Measurements from ENCODE around the gene ENTPD1.

DNA sequence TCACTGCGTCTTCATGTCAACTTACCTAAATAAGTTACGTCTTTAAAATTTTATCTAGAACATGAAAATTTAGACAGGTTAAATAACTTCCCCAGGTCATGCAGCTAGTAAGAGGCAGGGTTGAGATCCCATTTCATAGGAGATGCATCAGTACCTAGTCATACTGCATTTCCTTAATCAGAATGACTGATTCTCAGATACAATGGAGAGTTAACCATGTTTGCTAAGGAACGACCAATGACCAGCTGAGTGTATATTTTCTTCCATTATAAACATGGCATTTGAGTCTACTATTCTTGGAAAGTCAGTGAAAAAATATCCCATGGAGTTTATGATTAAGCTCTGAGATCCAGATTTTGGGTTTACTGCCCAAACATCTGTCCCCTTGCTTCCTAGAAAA lies 39.6 kb downstream of the ENTPD1 start:
- TF ChIP-seq, protein P1, sequence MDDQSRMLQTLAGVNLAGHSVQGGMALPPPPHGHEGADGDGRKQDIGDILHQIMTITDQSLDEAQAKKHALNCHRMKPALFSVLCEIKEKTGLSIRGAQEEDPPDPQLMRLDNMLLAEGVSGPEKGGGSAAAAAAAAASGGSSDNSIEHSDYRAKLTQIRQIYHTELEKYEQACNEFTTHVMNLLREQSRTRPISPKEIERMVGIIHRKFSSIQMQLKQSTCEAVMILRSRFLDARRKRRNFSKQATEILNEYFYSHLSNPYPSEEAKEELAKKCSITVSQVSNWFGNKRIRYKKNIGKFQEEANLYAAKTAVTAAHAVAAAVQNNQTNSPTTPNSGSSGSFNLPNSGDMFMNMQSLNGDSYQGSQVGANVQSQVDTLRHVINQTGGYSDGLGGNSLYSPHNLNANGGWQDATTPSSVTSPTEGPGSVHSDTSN (IDR thresholded peaks at IDR 0.05), result no peak
- TF ChIP-seq, protein P2, sequence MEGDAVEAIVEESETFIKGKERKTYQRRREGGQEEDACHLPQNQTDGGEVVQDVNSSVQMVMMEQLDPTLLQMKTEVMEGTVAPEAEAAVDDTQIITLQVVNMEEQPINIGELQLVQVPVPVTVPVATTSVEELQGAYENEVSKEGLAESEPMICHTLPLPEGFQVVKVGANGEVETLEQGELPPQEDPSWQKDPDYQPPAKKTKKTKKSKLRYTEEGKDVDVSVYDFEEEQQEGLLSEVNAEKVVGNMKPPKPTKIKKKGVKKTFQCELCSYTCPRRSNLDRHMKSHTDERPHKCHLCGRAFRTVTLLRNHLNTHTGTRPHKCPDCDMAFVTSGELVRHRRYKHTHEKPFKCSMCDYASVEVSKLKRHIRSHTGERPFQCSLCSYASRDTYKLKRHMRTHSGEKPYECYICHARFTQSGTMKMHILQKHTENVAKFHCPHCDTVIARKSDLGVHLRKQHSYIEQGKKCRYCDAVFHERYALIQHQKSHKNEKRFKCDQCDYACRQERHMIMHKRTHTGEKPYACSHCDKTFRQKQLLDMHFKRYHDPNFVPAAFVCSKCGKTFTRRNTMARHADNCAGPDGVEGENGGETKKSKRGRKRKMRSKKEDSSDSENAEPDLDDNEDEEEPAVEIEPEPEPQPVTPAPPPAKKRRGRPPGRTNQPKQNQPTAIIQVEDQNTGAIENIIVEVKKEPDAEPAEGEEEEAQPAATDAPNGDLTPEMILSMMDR (IDR thresholded peaks at IDR 0.05), result no peak
- TF ChIP-seq POLR2A (IDR thresholded peaks at IDR 0.05; ENCODE audit: low read length) (no peak), HOXB13 (CRISPR knock-in tag; IDR thresholded peaks at IDR 0.05; ENCODE audit: low read depth) (no peak), EP300 (IDR thresholded peaks at IDR 0.05) (no peak), ZSCAN20 (CRISPR knock-in tag; IDR thresholded peaks at IDR 0.05) (no peak), MAZ (IDR thresholded peaks at IDR 0.05; ENCODE audit: borderline replicate concordance, low read depth, low read length) (no peak), CEBPB (IDR thresholded peaks at IDR 0.05) (no peak)
- TF ChIP-seq, protein P3, sequence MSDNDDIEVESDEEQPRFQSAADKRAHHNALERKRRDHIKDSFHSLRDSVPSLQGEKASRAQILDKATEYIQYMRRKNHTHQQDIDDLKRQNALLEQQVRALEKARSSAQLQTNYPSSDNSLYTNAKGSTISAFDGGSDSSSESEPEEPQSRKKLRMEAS (IDR thresholded peaks at IDR 0.05), result no peak
